GM21360 (cell line): ENCODE data around the gene CTTN.
"Not testable (repeated sequence)": the region's sequence is repeated elsewhere in the genome, so short reads cannot be mapped to it uniquely, and the experiment has no call there.

ENCODE experiments used
- ATAC-seq: cut with Tn5 transposase; IDR thresholded peaks from one replicate; pipeline ENCODE4 v1.9.1; 2021; ENCODE audit warnings: mild to moderate bottlenecking, moderate library complexity; ENCODE audit not compliant: unreplicated experiment

Gene CTTN

GRCh38 chr11:70445605-70446004 lies 47.3 kb downstream of the CTTN start:
- no peak for ATAC-seq

- no peak for ATAC-seq
Observed at GRCh38 chr11:70448983-70449567, 50.7 kb downstream of the CTTN start.

GRCh38 chr11:70454197-70454767 lies 56.0 kb downstream of the CTTN start:
- no peak for ATAC-seq

- not testable (repeated sequence) for ATAC-seq
Observed at GRCh38 chr11:70454811-70455210, 56.5 kb downstream of the CTTN start.

- ATAC-seq = no peak
Observed at GRCh38 chr11:70455354-70455753, 57.0 kb downstream of the CTTN start.

GRCh38 chr11:70456921-70457532 lies 58.7 kb downstream of the CTTN start:
- no peak for ATAC-seq

- no peak for ATAC-seq
Observed at GRCh38 chr11:70458736-70459135, 60.4 kb downstream of the CTTN start.

GRCh38 chr11:70460111-70460510 lies 61.8 kb downstream of the CTTN start:
- ATAC-seq = no peak

GRCh38 chr11:70460964-70461363 lies 62.6 kb downstream of the CTTN start:
- ATAC-seq = no peak

- no peak for ATAC-seq
Observed at GRCh38 chr11:70462818-70463477, 64.6 kb downstream of the CTTN start.

GRCh38 chr11:70463478-70464255 lies 65.3 kb downstream of the CTTN start:
- ATAC-seq = no peak

- ATAC-seq = no peak
Observed at GRCh38 chr11:70464509-70465361, 66.4 kb downstream of the CTTN start.

GRCh38 chr11:70466154-70466553 lies 67.8 kb downstream of the CTTN start:
- no peak for ATAC-seq

GRCh38 chr11:70466596-70466995 lies 68.3 kb downstream of the CTTN start:
- no peak for ATAC-seq

- no peak for ATAC-seq
Observed at GRCh38 chr11:70467201-70468085, 69.1 kb downstream of the CTTN start.

- no peak for ATAC-seq
Observed at GRCh38 chr11:70468256-70469195, 70.2 kb downstream of the CTTN start.

GRCh38 chr11:70470127-70470526 lies 71.8 kb downstream of the CTTN start:
- ATAC-seq = peak; percentile 47

GRCh38 chr11:70471254-70471653 lies 72.9 kb downstream of the CTTN start:
- ATAC-seq = peak; percentile 42
